K562 (cell line): ENCODE data around the gene GAA. TPM values are rescaled to one million over a fixed set of nuclear protein-coding genes. Genes with fewer than 3 reads are reported as not detected.

ENCODE experiments used
- ATAC-seq: fragments of 200-7000 bp; cut with Tn5 transposase; 3 replicates; pipeline ENCODE4 v1.9.1; 2020; ENCODE audit warnings: moderate library complexity
- BruUV-seq: library from RNA; stranded (reverse); fragments of 400-500 nt; replicated peaks from 2 replicates; lab custom pipeline; 2021; lab: Mats Ljungman, UMichigan
- CTCF ChIA-PET: fragments of 300-600 bp; formaldehyde crosslinking; extraction: SDS; loops from one replicate; lab custom pipeline; 2021; ENCODE audit warnings: low intra/inter-chr PET ratio; lab: Yijun Ruan, JAX
- POLR2A ChIA-PET: fragments of 300-600, 350-650 bp; sonication (Branson Sonifier 250); formaldehyde crosslinking; extraction: SDS; loops from one replicate; lab custom pipeline; 2021; ENCODE audit warnings: antibody characterized with exemption, inconsistent platforms; lab: Yijun Ruan, JAX
- DNase-seq, 4 experiments: peaks; one replicate each; pipeline versions ENCODE4 v3.0.0 to v3.0.0-alpha.2; 2011 to 2018; ENCODE audit warnings: low spot score in 3 of 4, mixed read lengths in 3 of 4; ENCODE audit errors: extremely low read depth in 1 of 4
- FAIRE-seq: peaks from 2 replicates; lab custom pipeline; 2011; peaks lifted over from hg19 to GRCh38; lab: Jason Lieb, UNC
- H2AFZ ChIP-seq: 2 replicates; pipeline ENCODE4 v1.6.0; 2011; ENCODE audit warnings: low read depth, low read length, control low read depth, inconsistent platforms
- H3K27ac ChIP-seq: fragments of 200-600 bp; 3 replicates; pipeline ENCODE4 v1.8.0; 2011; ENCODE audit warnings: low read depth, mild to moderate bottlenecking, control low read depth, inconsistent platforms, low read length, moderate library complexity, mixed read lengths; ENCODE audit errors: extremely low read depth
- H3K27me3 ChIP-seq, 2 experiments: fragments of 300-600 bp in 1 of 2; 2 replicates in 1 of 2; 3 replicates in 1 of 2; pipeline versions ENCODE4 v1.6.0 to v1.8.0; 2011; ENCODE audit warnings: inconsistent platforms in 2 of 2, low read length in 2 of 2, mild to moderate bottlenecking in 1 of 2, mixed read lengths in 1 of 2, moderate library complexity in 1 of 2; ENCODE audit not compliant: control insufficient read depth in 2 of 2, insufficient read depth in 2 of 2
- H3K36me3 ChIP-seq: fragments of 300-600 bp; 3 replicates; pipeline ENCODE4 v1.8.0; 2011; ENCODE audit warnings: mild to moderate bottlenecking, low read length, inconsistent platforms; ENCODE audit not compliant: control insufficient read depth, insufficient read depth
- H3K4me1 ChIP-seq, 2 experiments: fragments of 200-600 bp in 1 of 2; replicated peaks in 1 of 2; 2 replicates in 1 of 2; 3 replicates in 1 of 2; pipeline versions ENCODE4 v1.5.1 to v1.8.0; 2011; ENCODE audit warnings: inconsistent platforms in 2 of 2, low read length in 2 of 2, mild to moderate bottlenecking in 1 of 2, mixed read lengths in 1 of 2, moderate library complexity in 1 of 2; ENCODE audit not compliant: control insufficient read depth in 2 of 2, insufficient read depth in 2 of 2
- H3K4me2 ChIP-seq: 2 replicates; pipeline ENCODE4 v1.6.1; 2011; ENCODE audit warnings: low read length, control low read depth, inconsistent platforms, mixed read lengths; ENCODE audit not compliant: insufficient read depth
- H3K4me3 ChIP-seq: fragments of 200-600 bp; sonication (generic), shearing (Covaris generic); 2 replicates; pipeline ENCODE4 v1.5.1; 2016; ENCODE audit warnings: control low read depth, inconsistent platforms
- H3K79me2 ChIP-seq: fragments of 200-600 bp; 3 replicates; pipeline ENCODE4 v1.8.0; 2011; ENCODE audit warnings: low read length, inconsistent platforms; ENCODE audit not compliant: control insufficient read depth, insufficient read depth
- H3K9ac ChIP-seq, 2 experiments: 2 replicates each; pipeline versions ENCODE4 v1.6.0 to v1.6.1; 2011; ENCODE audit warnings: low read depth in 2 of 2, low read length in 2 of 2, control low read depth in 1 of 2, inconsistent platforms in 1 of 2, mild to moderate bottlenecking in 1 of 2, mixed read lengths in 1 of 2; ENCODE audit not compliant: insufficient read depth in 1 of 2
- H3K9me1 ChIP-seq: one replicate; pipeline ENCODE4 v1.6.0; 2011; ENCODE audit warnings: inconsistent platforms, mild to moderate bottlenecking, low read length, moderate library complexity; ENCODE audit not compliant: control insufficient read depth, insufficient read depth
- H3K9me3 ChIP-seq: replicated peaks from 2 replicates; pipeline ENCODE4 v1.5.1; 2011; ENCODE audit warnings: low read depth, low read length, inconsistent platforms; ENCODE audit not compliant: control insufficient read depth, insufficient read depth
- H4K20me1 ChIP-seq: replicated peaks from 2 replicates; pipeline ENCODE4 v1.6.1; 2011; ENCODE audit warnings: low read length, inconsistent platforms, mixed read lengths; ENCODE audit not compliant: control insufficient read depth, insufficient read depth
- CBX2 ChIP-seq: fragments of 200-600 bp; sonication (generic); IDR thresholded peaks from one replicate; pipeline ENCODE4 v1.6.1; 2012; ENCODE audit warnings: mild to moderate bottlenecking, low read length, inconsistent platforms; ENCODE audit not compliant: insufficient read depth, poor library complexity, severe bottlenecking
- NRF1 ChIP-seq, 2 experiments: fragments of 450-650 bp; IDR thresholded peaks in 1 of 2; conservative IDR thresholded peaks in 1 of 2; 2 replicates each; pipeline ENCODE4 v1.6.1; 2014; ENCODE audit warnings: mild to moderate bottlenecking in 2 of 2
- SMARCA5 ChIP-seq: fragments of 450-650 bp; IDR thresholded peaks from 2 replicates; pipeline ENCODE4 v1.6.1; 2016
- ZC3H4 ChIP-seq: sonication (generic); formaldehyde crosslinking; IDR thresholded peaks from 2 replicates; pipeline ENCODE4 v1.9.0; 2021; ENCODE audit warnings: missing genetic modification reagents, borderline replicate concordance
- ZKSCAN3 ChIP-seq: fragments of 250-450 bp; sonication (Bioruptor Pico); IDR thresholded peaks from 2 replicates; pipeline ENCODE4 v1.4.0; 2020
- WGBS: fragments of 100-300 bp; shearing (Covaris generic); methylation state at CpG from one replicate; pipeline ENCODE4 v1.1.6; 2016; ENCODE audit warnings: low coverage, mixed read lengths; ENCODE audit not compliant: insufficient coverage; ENCODE audit errors: missing lambda C conversion rate; 5-methylcytosine and 5-hydroxymethylcytosine counted together
- in situ Hi-C: fragments of 300-500 bp; cut with MboI; formaldehyde crosslinking; loops from 4 replicates; pipeline ENCODE4 v1.15.0; 2018; ENCODE audit warnings: inconsistent platforms, mixed read lengths
- intact Hi-C: fragments of 100-400 bp; cut with micrococcal nuclease; formaldehyde crosslinking; loops from 2 replicates; pipeline ENCODE4 v1.14.2; 2022
- polyA plus RNA-seq, 8 experiments: library from polyadenylated mRNA; depleted of rRNA in 4 of 8; stranded (reverse) in 5 of 8; unstranded in 3 of 8; fragments of >200 nt; fragmentation: Nextera tagmentation in 2 of 8; fragmentation: Illumina TruSeq in 1 of 8; extraction: Ambion mirVana in 2 of 8; extraction: Trizol in 1 of 8; gene quantifications; 2 replicates each; pipeline versions ENCODE4 v1.2.1 to v1.2.3, GENCODE V29; 2011 to 2014; ENCODE audit warnings: inconsistent platforms in 1 of 8, missing spikeins in 1 of 8
- total RNA-seq, 7 experiments: library from RNA; depleted of rRNA in 6 of 7; stranded (reverse); fragments of >200 nt in 6 of 7; fragmentation: Illumina TruSeq in 2 of 7; extraction: Trizol in 2 of 7; gene quantifications; 2 replicates each; pipeline versions ENCODE4 v1.2.1 to v1.2.3, GENCODE V29; 2011 to 2021; ENCODE audit warnings: low replicate concordance in 1 of 7

The GAA gene
- total and polyA plus RNA-seq, 9 of the 15 experiments (the other 6 are each of a cell fraction or from before 2014, with no cell fraction given): 0.15 to 6.4 (median 1.7) TPM

- H3K27me3 ChIP-seq: peaks cover 40 to 78% of the 10 kb centered on the region in 2 experiments
- TF ChIP-seq SMARCA5 (no peak), CBX2 (no peak), ZC3H4 (no peak)
- H3K4me1 ChIP-seq: peaks cover 0 to 9% of the 10 kb centered on the region in 2 experiments; a peak in 2 of 5 replicates
- no peak overlapping the region for H3K4me2 ChIP-seq
- H4K20me1 ChIP-seq: peaks cover 5% of the 10 kb centered on the region
- H3K4me3 ChIP-seq: no peak overlapping the region
- CTCF ChIA-PET: interaction anchor here (0.5 to 0.6 kb wide), 2 partner anchors 17 to 40 kb away, joined by 3 read pairs; partner anchors contain the start of gene GAA
- no peaks in the 10 kb centered on the region for H3K9me3 ChIP-seq
- no TSS peak for BruUV-seq
- ATAC-seq (no peak), FAIRE-seq (no peak), DNase-seq (no peak)
- WGBS: 3% methylated on average over 15 of the region's 15 CpGs
- in situ Hi-C loops (no loop called here), intact Hi-C loops (loop anchor here (5.0 kb wide), 1 partner anchor 108 kb away; no protein-coding TSS in a partner anchor)
- H3K27ac ChIP-seq: no peak overlapping the region
- H3K9ac ChIP-seq: no peak overlapping the region
- H3K9me1 ChIP-seq: no peaks in the 10 kb centered on the region
- H3K36me3 ChIP-seq: no peaks in the 10 kb centered on the region
- POLR2A ChIA-PET: interaction anchor here (0.5 to 1.7 kb wide), 2 partner anchors 8 to 109 kb away, joined by 3 to 6 read pairs; no protein-coding TSS in a partner anchor
- no peaks in the 10 kb centered on the region for H3K79me2 ChIP-seq
- no peak overlapping the region for H2AFZ ChIP-seq
Observed at GRCh38 chr17:80084773-80085172, 16.6 kb upstream of the GAA start.

- no peaks in the 10 kb centered on the region for H3K9me3 ChIP-seq
- H3K27me3 ChIP-seq: peaks cover 41 to 86% of the 10 kb centered on the region in 2 experiments
- H3K4me2 ChIP-seq: no peak overlapping the region
- H2AFZ ChIP-seq: no peak overlapping the region
- POLR2A ChIA-PET: no interaction called here
- 2% methylated on average over 17 of the region's 17 CpGs for WGBS
- peaks cover 0 to 15% of the 10 kb centered on the region in 2 experiments; a peak in 2 of 5 replicates for H3K4me1 ChIP-seq
- H3K9ac ChIP-seq: no peak overlapping the region
- no peak overlapping the region for H3K27ac ChIP-seq
- intact Hi-C loops (no loop called here), in situ Hi-C loops (no loop called here)
- H3K4me3 ChIP-seq: no peak overlapping the region
- H3K79me2 ChIP-seq: no peaks in the 10 kb centered on the region
- ATAC-seq: no peak
- no peak for FAIRE-seq
- CTCF ChIA-PET: interaction anchor here (0.6 kb wide), 1 partner anchor 1100 kb away, joined by 6 read pairs; no protein-coding TSS in a partner anchor
- H4K20me1 ChIP-seq: peaks cover 5% of the 10 kb centered on the region
- TF ChIP-seq ZKSCAN3 (no peak), NRF1 (conservative IDR thresholded peaks at IDR 0.05 in 1 of 2, IDR thresholded peaks at IDR 0.05 in 1 of 2) (0 out of 4 replicates have a peak, but pooled peaks of 1 of the 2 experiments have one; percentile 7)
- no TSS peak for BruUV-seq
- DNase-seq: no peak
- H3K9me1 ChIP-seq: no peaks in the 10 kb centered on the region
- H3K36me3 ChIP-seq: no peaks in the 10 kb centered on the region
Observed at GRCh38 chr17:80086081-80086480, 15.3 kb upstream of the GAA start.
